Fibroblast of peridontal ligament (primary cell): ENCODE results near the gene ODAD4.

Source experiments
- DNase-seq: peaks from one replicate; pipeline ENCODE4 v3.0.0-alpha.2; 2010; ENCODE audit errors: extremely low read depth

The ODAD4 gene

DNA sequence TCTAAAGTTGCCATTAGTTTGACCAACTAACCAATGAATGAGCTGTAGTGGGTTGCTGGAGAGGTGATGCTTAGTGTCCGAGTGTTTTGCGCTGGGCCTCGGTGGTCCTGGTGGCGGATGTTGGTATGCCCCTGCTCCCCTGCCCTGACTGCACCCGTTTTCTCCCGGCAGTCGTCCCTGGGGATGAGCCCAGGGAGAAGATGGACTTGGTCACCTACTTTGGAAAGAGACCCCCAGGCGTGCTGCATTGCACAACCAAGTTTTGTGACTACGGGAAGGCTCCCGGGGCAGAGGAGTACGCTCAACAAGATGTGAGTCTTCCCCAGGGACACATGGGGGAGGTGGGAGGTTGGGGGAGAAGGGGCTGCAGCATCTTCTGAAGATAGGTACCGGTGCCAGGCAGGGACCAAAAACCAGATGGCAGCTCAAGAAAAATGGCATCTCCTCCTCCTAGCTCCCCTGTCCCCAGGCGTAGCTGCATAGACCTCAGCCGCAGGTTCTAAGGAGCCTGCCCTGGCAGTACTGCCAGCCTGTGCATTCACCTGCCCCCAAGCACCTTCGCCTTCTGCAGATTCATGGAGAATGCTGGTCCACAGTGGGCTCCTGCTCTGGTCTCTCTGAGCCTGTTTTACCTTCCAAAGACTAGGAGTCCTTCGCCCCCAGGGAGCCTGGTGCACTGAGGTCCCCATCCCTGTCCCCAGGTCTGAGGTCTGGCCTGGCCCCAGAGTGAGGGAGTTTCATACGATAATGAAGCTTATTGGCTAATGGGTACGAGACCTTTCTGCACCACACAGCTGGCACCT, 41.5 kb downstream of the ODAD4 start:
- DNase-seq: no peak

DNA sequence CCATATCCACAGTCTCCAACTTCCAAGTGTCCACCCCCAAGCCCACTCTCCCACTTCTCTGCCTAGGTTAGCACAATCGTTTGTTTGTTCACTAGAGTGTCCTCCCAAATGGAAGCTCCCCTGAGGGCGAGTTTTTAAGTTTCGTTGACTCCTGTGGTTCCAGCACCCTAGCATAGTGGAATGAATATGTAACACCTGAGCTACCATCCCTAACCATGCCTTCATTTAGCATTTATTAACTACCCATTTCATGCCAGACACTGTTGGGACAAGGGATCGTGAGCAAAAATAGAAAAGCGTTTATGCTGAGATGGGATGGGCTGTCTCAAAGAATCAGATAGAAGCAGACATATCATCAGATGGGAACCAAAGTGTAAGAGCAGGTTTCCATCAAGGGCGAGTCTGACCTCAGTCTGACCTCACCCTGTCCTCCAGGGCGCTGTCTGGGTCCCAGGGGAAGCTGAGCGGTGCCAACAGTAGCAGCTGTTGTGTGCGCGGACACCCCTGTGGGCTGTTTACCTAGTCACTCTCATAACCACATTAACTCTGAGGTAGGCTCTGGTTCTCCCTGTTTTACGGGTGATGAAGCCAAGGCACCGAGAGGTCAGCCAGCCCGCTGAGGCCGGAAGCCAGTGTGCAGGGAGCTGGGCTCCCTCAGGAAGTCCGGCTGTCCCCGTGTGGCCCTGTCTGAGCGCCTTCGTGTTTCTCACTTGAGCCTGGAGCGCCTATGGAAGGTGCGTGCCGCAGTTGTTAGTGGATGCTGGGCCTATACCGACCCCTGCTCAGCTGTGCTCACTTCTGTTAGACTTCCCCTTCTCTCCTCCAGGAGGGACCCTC, 42.4 kb downstream of the ODAD4 start:
- DNase-seq: no peak

DNA sequence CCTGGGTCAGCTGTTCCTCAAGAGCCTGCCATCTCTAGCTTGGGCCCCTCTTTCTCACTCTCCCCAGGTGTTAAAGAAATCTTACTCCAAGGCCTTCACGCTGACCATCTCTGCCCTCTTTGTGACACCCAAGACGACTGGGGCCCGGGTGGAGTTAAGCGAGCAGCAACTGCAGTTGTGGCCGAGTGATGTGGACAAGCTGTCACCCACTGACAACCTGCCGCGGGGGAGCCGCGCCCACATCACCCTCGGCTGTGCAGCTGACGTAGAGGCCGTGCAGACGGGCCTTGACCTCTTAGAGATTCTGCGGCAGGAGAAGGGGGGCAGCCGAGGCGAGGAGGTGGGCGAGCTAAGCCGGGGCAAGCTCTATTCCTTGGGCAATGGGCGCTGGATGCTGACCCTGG, 43.0 kb downstream of the ODAD4 start:
- no peak for DNase-seq

DNA sequence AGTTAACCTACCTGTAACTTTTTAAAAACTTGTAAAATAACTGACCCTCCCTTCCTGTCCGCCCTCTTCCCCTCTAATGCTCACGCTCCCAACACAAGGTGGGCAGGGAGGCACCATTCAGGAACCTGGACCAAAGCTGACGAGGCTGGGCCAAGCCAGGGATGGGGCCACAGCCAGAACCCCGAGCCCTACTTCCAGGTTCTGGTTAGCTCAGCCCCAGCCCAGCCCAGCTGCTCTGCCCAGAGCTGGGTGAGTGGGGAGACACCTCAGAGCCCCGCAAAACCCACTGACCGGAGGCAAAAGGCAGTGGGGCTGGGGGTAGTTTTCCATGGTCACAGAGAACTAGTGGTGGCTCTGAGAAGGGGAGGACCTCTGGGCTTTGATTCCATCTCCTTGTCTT, 43.6 kb downstream of the ODAD4 start:
- no peak for DNase-seq

DNA sequence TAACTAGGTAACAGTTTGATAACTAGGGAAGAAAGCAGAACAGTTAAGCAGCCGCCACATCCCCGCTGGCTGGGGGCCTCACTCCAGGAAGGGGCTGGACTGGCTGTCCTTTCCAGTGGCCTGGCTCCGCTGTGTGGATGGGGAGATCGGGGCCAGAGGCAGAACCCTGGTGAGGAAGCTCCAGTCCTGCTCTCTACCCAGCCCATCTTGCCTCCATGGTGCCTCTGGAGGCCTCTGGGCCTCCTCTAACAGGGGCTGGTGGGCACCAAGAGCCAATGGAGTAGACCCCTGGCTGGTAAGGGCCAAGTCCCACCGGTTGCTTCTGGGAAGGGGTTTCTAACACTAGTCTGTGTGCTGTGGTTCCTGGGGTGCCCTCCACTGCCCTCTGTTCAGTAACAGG, 44.2 kb downstream of the ODAD4 start:
- DNase-seq: no peak

DNA sequence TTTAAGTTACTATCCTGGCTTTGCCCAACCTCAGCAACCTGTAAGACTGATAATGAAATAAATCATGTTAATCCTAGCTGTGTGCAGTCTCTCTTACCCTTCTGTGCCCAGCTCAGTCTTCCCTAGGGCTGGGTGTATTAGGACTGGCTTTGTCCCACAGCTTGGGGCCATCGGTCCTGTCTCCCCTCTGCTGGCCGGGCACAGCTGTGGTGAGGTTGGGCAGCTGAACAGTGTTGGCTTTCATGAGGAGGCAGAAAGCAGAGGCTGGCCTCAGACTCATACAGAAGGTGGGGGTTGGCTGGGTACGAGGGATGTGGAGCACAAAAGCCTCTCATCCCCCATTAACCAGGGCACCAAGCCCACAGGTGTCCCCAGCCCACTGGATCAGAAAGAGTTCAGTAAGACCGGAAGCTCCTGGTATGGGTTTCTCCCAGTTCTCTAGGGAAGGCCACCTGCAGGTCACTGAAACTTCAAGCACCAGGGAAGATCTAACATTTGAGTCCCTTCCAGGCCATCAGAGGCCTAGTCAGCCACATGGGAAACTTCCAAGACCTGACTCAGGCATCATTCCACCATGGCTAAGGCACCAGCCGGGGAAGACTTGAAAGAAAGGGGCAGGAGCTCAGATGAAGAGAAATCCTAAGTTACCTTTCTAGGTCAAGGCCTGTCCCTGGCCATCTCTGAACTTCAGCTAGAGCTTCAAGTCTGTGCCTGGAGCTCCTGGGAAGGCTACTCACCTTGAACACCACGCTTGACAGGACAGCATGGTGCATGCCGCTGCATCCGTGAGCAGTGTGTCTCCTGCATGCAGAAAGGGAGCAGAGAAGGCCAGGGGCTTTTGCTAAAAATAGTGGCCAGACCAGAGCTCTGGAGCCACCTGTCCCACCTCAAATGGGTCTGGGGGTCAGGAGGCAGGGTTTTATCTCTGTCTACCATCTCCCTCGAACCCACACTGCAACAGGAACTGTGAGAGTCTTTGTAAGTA, 45.0 kb downstream of the ODAD4 start:
- DNase-seq: peak; percentile 59

DNA sequence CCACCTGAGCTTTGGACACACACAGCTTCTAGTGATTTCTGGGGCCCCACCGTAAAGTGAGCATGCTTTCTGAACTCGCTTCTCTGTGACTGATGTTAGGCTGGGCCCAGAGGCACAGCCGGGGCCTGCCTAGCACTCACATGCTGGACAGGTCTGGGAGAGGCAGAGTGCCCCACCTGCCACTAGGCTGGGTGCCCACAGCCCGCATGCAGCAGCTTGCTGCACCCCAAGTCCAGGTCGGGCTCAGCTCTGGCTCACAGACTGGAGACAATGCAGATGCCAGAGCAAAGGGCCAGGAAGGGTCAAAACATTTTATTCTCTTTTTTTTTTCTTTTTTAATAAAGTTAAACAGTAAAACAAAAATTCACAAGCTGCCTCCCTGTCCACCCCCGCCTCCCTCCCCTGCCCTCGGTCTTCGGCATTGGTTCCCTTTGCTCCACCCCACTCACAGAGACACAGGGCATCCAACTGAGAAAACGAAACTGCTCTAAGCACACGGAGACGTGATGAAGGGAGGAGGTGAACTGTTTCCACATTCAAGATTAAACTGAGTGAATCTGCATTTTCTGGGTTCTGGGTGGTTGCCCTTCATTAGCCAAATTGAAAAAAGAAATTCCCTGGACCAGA, 45.8 kb downstream of the ODAD4 start:
- DNase-seq: peak; percentile 70

DNA sequence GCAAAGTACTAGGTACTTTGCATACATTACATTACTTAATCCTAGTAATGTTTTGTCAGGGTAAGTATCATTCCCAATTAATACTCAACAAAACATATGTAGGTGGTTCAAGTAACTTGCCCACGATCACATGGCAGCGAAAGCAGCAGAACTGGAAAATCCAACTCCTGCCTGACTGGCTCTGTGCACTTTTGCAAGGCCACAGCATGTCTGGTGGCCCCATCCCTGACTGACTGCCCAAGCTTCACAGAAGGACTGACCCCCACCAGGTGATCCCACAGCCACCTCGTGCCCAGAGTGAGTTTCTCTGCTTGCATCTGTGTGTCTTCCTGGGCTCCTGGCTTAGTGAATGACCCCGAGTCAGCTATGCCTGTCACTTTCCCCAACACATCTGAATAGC, 47.6 kb downstream of the ODAD4 start:
- DNase-seq: no peak

DNA sequence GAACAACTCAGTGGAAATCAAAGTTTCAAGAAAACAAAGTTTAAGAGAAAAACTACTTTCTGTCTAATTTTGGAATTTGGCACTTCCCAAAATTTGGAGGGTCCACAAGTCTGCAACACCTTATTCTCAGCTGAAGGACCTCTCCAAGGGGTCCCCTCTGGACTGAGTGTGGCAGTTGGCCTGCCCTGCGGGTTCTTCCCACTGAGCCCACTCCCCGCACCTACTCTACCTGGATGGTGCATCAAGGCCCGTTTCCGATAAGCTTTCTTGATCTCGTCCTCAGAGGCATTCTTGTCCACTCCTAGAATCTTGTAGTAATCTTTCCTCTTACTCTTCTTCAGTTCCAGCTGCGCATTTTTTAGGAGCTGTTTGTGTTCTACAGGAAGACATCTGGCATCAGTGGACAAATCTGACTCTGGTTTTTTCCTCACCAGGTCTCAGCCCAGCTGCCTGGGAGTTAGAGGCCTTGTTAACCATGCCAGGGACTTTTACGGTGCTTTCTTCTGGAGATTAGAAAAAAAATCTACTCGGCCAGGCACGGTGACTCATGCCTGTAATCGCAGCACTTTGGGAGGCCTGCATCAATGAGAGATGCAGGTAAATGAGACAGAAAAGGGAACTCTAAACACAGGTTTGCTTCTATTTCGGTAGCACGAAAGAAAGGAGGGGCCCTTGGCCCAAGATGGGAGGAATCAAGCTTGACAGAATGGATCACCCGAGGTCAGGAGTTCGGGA, 51.8 kb downstream of the ODAD4 start:
- DNase-seq: no peak

DNA sequence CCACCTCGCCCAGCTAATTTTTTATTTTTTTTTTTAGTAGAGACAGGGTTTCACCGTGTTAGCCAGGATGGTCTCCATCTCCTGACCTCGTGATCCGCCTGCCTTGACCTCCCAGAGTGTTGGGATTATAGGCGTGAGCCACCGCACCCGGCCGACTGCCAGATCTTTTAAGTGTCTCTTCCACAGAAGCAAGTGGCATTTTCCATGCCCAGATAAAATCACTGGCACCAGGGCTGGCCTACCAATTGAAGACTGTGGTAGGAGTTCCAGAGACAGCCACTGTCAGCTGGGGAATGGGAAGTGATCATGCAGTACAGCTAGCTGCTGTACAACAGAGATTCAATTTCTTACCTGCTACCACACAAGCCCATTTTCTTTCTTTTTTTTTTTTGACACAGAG, 54.0 kb downstream of the ODAD4 start:
- DNase-seq: no peak

DNA sequence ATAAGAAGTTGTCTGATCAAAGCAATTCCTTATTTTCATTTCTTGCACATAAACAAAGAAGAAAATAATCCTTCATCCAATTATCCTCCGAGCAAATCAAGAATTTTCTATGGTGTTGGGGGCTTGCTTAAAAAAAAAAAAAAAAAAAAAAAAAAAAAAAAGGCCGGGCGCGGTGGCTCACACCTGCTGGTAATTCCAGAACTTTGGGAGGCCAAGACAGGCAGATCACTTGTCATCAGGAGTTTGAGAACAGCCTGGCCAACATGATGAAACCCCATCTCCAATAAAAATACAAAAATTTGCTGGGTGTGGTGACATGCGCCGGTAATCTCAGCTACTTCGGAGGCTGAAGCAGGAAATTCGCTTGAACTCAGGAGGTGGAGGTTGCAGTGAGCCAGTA, 55.5 kb downstream of the ODAD4 start:
- DNase-seq: no peak

DNA sequence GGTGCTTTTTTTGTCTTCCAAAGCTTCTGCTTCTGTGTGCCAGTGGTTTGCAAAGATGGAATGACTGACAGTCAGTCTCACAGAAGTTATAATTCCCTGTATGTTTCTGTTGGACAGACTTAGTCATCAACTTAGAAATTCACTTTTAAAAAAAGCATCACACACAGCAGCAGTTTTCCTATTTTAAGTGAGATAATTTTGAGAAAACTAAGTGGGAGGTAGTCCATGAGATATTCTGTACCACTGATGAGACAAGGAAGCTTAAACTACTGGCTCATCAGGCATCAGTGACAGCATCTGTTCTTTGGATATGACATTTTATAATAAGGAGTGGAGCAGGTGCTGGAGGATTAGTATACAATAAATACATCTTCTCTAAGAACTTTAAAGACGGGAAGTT, 56.2 kb downstream of the ODAD4 start:
- DNase-seq: no peak

DNA sequence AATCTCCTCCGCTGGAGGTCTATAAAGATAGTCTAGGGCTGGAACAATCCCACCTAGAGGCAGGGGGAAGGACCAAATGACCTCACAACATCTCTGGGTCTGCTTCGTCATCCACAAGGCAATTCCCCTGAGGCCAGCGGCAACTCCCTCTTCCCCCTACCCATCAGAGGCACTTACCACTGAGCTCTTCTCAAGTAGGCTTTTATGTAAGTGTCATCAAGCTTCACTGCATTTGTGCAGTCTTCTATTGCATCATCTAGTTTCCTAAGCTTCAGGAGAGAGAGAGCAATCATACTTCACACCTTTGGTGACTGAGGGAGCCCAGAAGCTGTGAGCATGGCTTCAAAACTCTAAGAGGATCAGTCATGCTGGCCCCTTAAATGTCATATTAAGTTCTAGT, 57.2 kb downstream of the ODAD4 start:
- DNase-seq: no peak

DNA sequence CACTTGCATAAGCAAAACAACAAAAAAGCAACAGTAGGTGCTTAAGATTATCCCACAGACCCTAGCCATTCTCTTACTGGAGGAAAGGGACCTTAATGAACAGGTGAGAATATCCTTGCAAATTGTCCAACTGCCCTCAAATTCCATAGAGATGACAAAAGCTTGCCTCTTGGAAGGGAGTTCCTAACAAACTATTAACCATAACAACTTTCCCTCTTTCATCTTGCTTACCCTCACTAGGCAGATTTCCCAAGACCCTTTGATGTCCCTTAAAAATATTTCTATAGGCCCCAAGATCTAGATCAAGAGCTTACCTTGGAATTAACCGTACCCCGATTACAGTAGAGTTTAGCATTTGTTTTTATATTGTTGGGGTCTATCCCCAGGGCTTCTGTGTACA, 58.0 kb downstream of the ODAD4 start:
- no peak for DNase-seq

DNA sequence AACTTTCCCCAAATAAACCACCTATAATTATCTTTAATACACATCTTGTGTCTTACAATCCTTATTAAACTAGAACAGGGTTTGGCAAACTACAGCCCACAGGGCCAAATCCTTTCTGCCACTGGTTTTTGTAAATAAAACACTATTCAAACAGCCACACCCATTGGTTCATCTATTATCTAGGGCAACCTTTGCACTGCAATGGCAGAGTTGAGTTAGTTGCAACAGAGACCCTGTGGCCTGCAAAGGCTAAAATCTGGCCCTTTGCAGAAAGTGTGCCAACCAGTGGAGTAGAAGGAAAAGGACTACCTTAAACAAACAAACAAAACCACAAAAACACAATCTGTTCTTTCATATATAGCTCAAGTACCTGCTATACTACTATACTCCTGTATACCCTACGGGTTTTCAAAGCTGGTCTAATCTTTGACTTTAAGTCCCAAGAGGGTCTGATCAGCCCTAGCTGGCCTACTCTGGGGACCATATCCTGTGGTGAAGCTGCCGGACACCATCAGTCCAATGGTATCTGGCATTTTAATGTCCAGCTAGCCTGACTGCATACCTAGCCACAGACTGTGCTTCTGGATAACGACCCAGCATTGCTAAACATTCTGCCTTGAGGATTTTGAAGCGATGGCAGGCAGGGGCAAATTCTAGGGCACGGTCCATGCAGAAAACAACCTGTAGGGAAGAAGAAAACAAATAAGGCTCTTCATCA, 59.4 kb downstream of the ODAD4 start:
- DNase-seq: no peak

DNA sequence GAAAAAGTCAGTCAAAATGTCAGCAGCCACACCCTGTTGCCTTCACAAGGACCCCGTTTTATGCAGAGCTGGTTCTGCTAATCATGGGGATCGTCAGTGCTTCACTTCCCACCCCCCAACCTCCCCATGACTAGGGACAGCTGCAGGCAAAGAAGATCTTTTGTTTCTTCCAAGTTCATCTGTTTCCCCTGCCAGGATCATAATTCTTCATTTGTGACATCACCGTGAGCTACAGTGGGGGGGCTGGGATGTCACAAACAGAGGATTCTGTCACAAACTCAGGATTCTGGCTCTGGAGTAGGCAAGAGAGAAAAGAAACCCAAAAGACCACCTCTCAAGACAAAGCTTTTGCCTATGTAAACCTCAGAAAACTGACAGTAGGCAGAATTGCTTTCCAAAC, 62.2 kb downstream of the ODAD4 start:
- DNase-seq: no peak

DNA sequence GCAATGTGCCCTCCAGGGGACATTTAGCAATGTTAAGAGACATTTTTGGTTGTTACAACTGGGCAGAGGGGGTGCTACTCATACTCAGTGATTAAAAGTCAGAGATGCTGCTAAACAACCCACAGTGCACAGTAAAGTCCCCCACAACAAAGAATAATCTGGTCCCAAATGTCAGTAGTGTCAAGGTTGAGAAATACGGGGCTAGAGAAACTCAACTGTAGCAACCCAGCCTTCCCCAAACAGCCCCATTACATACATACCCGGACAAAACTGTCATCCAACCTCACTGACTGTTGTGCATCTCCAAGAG, 66.4 kb downstream of the ODAD4 start:
- no peak for DNase-seq

DNA sequence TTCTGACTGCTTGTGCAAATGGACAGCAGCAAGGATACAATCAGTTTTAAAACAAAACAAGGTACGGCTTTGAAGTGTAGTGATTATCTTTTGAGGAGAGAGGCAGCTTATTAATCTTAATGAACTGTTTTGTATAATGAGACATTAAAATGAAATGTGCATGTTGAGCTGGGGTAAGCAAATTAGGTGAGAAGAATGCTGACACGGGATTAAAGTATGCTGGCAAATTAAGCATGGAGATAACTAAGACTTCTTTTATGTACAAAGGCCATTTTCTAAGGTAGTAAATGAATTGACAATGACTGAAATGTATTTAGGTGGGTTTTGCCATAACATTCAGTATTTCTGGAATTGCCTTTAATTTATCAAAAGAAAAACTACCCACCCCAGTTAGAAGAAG, 68.1 kb downstream of the ODAD4 start:
- DNase-seq: no peak

DNA sequence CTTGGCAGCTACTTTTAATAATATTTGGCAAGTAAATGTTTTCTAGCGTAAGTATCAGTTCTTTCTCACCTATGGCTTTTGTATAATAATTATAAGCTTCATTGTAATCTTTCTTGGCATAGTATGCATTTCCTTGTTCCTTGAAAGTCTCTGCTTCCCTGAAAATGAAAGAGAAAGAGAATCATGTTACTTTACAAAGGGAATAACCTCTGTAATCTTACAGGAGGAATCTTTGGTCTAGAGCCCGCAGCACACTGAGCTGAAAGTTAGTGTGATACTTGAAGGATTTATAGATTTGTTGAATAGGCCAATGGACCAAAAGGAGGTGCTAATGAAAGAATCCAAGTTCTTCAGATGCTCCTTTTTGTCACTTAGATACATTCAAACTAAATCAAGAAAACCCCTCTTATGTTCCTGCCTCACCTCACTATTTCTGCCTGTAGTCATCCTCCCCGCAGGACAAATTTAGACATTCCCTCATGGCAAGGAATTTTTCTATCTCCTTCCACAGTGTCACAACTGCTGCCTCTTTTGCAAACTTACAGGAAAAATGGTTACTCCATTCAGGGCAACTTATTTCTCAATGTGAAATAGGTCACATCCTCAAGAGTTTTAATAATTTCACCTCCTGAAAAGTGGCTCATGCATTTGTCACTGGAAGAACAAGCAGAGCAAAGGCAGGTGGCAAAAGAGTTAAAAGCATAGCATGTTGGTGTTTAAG, 70.2 kb downstream of the ODAD4 start:
- no peak for DNase-seq

DNA sequence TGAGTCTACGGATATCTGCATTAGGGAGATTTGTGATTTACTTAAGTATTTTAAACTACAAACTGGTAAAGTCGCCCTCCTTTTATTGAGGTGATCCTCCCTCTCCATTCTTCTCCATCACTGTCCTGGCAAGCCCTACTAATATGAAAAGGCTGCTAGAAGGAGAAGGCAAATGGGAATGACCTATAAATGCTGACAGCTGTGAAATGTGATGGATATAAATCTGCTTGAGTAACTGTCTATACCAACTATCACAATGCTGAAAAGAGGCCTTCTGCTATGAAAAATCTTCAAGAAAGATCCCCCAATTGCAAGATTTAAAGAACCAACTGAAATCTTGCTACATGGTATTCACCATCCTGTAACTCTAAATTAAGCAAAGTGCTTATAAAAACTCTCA, 71.3 kb downstream of the ODAD4 start:
- no peak for DNase-seq
